Measurements from ENCODE around the gene PTGDR2.

- TF ChIP-seq POLR2A (IDR thresholded peaks at IDR 0.05; ENCODE audit: low read length) (no peak), GATA1 (IDR thresholded peaks at IDR 0.05; ENCODE audit: low read depth, low read length) (no peak)
Measured at GRCh38 chr11:60809691-60810090, 46.1 kb downstream of the PTGDR2 start.
